Skeletal muscle tissue (tissue), 4 donors: Measurements from ENCODE around the gene SULT2A1. TPM values are rescaled to one million over a fixed set of nuclear protein-coding genes. Genes with fewer than 3 reads are reported as not detected.

Source experiments
- H3K27ac ChIP-seq: one replicate; pipeline ENCODE4 v1.7.0; 2013; ENCODE audit warnings: mild to moderate bottlenecking, low read depth, low read length, inconsistent platforms
- H3K27me3 ChIP-seq, 3 donors: one replicate each; pipeline ENCODE4 v1.7.0; 2013; ENCODE audit warnings: low read length in 3 of 3; ENCODE audit not compliant: control insufficient read depth in 3 of 3, insufficient read depth in 3 of 3
- H3K36me3 ChIP-seq, 3 donors: one replicate each; pipeline ENCODE4 v1.7.0; 2013; ENCODE audit warnings: low read length in 3 of 3; ENCODE audit not compliant: control insufficient read depth in 3 of 3, insufficient read depth in 3 of 3
- H3K4me1 ChIP-seq, 3 donors: one replicate each; pipeline ENCODE4 v1.7.0; 2013; ENCODE audit warnings: low read length in 3 of 3, mild to moderate bottlenecking in 3 of 3; ENCODE audit not compliant: control insufficient read depth in 3 of 3, insufficient read depth in 3 of 3
- H3K4me3 ChIP-seq, 3 donors: one replicate each; pipeline ENCODE4 v1.7.0; 2013; ENCODE audit warnings: low read length in 3 of 3
- H3K9ac ChIP-seq, 3 donors: one replicate each; pipeline ENCODE4 v1.7.0; 2013; ENCODE audit warnings: low read length in 3 of 3, mild to moderate bottlenecking in 3 of 3, moderate library complexity in 2 of 3, low read depth in 1 of 3
- H3K9me3 ChIP-seq, 3 donors: one replicate each; pipeline ENCODE4 v1.7.0; 2013; ENCODE audit warnings: low read length in 3 of 3; ENCODE audit not compliant: control insufficient read depth in 3 of 3
- total RNA-seq: library from RNA; depleted of rRNA; stranded (reverse); fragments of >200 nt; gene quantifications from one replicate; pipeline ENCODE4 v1.2.3, GENCODE V29; 2014
- donor health status: Osteomylitis.

Gene SULT2A1
- total RNA-seq, 1 donor from 2014 or later, result not detected

DNA sequence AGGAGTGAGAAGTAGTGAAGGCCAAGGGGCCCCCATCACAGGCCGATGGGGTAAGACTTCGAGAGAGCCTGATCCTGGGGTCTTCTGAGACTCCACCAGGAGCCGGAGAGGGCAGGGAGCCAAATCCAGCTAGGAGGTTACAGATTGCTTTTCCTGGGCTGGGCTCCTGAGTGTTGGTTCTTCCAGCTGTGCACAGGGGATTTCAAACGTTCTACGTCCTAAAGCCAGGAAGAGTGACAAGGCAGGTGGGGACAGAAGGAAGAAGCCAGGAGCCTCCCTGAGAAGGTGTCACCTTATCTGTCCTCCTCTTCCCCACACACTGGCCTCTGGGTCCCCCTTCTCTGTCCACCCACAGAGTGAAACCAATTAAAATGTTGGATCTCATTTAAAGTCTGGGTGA, 43.2 kb downstream of the SULT2A1 start:
- H3K27me3 ChIP-seq, result peaks cover 5 to 25% (median 18%) of the 10 kb centered on the region in 3 donors
- H3K36me3 ChIP-seq, result no peaks in the 10 kb centered on the region
- no peaks in the 10 kb centered on the region for H3K4me1 ChIP-seq
- H3K9me3 ChIP-seq, result no peaks in the 10 kb centered on the region
- H3K4me3 ChIP-seq, result no peak overlapping the region
- no peak overlapping the region for H3K9ac ChIP-seq
- H3K27ac ChIP-seq, result no peak overlapping the region

DNA sequence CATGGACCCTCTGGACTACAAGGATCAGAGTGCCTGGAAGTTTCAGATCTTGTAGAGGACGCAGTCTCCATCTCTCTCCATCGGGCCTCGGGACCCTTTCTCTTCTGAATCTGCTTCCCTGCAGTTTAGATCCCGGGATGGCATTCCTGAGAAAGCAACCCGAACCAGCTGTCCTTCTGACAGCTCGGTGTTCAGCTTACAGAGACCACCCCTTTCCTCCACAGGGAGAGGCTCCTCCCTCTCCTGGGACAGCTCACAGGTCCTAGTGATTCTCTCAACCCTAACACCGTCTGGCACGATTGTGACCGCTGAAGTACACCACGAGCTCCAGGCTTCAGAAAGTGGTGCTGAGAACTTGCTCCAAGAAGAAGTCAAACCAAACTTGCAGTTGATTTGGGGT, 46.2 kb downstream of the SULT2A1 start:
- no peak overlapping the region for H3K9ac ChIP-seq
- H3K4me1 ChIP-seq, result no peaks in the 10 kb centered on the region
- H3K9me3 ChIP-seq, result no peaks in the 10 kb centered on the region
- H3K27me3 ChIP-seq, result peaks cover 5 to 25% (median 18%) of the 10 kb centered on the region in 3 donors
- H3K27ac ChIP-seq, result no peak overlapping the region
- no peaks in the 10 kb centered on the region for H3K36me3 ChIP-seq
- no peak overlapping the region for H3K4me3 ChIP-seq

DNA sequence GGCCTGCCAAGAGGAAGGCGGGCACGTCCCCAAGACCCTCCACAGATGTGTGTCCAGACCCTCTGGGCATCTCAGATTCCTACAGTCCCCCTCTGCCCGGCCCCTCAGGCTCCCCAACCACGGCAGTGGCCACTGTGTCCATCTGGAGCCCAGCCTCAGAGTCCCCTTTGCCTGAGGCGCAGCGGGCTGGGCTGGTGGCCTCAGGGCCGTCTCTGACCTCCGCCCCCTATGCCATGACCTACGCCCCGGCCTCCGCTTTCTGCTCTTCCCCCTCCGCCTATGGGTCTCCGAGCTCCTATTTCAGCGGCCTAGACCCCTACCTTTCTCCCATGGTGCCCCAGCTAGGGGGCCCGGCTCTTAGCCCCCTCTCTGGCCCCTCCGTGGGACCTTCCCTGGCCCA, 46.7 kb downstream of the SULT2A1 start:
- Histone ChIP-seq H3K9ac (no peak overlapping the region), H3K9me3 (no peaks in the 10 kb centered on the region), H3K27me3 (peaks cover 5 to 26% (median 18%) of the 10 kb centered on the region in 3 donors), H3K4me3 (no peak overlapping the region), H3K27ac (no peak overlapping the region), H3K4me1 (no peaks in the 10 kb centered on the region), H3K36me3 (no peaks in the 10 kb centered on the region)

DNA sequence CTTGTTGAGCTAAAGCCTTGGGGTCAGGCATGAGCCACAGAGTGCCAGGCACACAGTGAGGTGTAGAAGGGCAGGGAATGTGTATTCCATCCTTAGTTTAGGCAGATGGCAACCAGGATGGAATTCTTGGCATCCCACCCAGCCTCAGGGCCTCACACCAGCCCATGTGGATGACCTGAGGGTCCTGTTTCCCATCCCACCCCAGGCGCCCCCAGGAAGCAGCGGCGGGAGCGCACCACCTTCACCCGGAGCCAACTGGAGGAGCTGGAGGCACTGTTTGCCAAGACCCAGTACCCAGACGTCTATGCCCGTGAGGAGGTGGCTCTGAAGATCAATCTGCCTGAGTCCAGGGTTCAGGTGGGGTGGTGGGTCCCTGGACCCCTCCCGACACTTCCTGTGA, 50.1 kb downstream of the SULT2A1 start:
- Histone ChIP-seq H3K27me3 (peaks cover 3 to 15% (median 3%) of the 10 kb centered on the region in 3 donors), H3K36me3 (no peaks in the 10 kb centered on the region), H3K27ac (no peak overlapping the region), H3K9me3 (no peaks in the 10 kb centered on the region), H3K4me1 (no peaks in the 10 kb centered on the region), H3K9ac (no peak overlapping the region), H3K4me3 (no peak overlapping the region)

DNA sequence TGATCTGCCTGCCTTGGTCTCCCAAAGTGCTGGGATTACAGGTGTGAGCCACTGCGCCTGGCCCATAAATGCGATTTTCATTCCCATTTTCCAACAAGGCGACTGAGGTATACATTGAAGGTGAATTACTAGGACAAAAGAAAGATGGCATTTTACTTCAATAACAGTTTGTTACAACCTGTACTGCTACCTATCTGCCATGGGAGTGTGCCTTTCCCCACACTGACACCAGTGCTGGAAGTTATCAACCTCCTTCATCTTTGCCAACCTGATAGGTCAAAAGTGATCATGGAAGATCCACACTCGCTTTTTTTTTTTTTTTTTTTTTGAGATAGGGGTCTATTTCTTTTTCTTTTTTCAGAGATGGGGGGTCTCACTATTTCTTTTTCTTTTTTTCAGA, 53.4 kb downstream of the SULT2A1 start:
- no peaks in the 10 kb centered on the region for H3K9me3 ChIP-seq
- no peak overlapping the region for H3K27ac ChIP-seq
- no peaks in the 10 kb centered on the region for H3K4me1 ChIP-seq
- no peak overlapping the region for H3K4me3 ChIP-seq
- no peak overlapping the region for H3K9ac ChIP-seq
- H3K27me3 ChIP-seq, result peaks cover 0 to 8% (median 3%) of the 10 kb centered on the region in 3 donors
- no peaks in the 10 kb centered on the region for H3K36me3 ChIP-seq

DNA sequence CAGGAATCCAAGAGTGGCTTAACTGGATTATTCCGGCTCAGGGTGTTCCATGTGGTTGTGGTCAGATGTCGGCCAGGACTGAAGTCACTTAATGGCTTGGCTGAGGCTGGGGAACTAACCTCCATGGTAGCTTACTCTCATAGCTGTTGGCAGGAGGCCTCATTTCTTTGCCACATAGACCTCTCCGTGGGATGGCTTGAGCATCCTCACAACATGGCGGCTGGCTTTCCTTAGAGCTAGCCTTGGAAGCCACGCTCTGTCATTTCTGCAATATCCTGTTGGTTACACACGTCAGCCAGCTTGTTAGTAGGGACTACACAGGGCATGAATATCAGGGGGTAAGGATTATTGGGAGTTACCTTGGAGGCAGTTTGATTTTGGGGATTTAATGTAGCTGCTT, 59.3 kb downstream of the SULT2A1 start:
- Histone ChIP-seq H3K27me3 (peaks cover 6 to 14% (median 12%) of the 10 kb centered on the region in 3 donors), H3K9me3 (no peaks in the 10 kb centered on the region)

DNA sequence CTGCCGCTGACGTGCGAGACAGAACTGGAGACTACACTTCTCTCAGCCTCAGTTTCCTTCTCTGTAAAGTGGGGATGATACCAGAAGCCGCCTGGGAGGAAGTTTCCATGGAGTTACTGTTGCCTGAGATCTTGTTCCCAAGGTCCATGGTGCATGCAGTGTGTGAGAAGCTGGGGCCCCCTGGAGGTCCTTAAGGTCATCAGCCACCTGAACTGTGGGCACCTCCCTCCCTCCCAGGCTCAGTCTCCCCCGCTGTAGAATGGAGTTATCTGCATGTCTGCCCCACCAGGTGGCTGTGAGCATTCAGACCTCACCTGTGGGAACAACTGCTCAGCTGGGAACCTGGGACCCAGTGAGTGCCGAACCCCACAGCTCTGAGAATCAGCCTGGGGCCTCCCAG, 61.7 kb downstream of the SULT2A1 start:
- H3K9me3 ChIP-seq, result no peaks in the 10 kb centered on the region
- H3K4me3 ChIP-seq, result no peak overlapping the region
- H3K4me1 ChIP-seq, result no peaks in the 10 kb centered on the region
- H3K36me3 ChIP-seq, result no peaks in the 10 kb centered on the region
- peaks cover 16 to 32% (median 31%) of the 10 kb centered on the region in 3 donors for H3K27me3 ChIP-seq
- H3K9ac ChIP-seq, result no peak overlapping the region
- H3K27ac ChIP-seq, result no peak overlapping the region

More for the DNA sequence above, 59.3 kb downstream of the SULT2A1 start:
- Histone ChIP-seq H3K9ac (no peak overlapping the region), H3K27ac (no peak overlapping the region), H3K4me1 (no peaks in the 10 kb centered on the region), H3K4me3 (no peak overlapping the region), H3K36me3 (no peaks in the 10 kb centered on the region)

DNA sequence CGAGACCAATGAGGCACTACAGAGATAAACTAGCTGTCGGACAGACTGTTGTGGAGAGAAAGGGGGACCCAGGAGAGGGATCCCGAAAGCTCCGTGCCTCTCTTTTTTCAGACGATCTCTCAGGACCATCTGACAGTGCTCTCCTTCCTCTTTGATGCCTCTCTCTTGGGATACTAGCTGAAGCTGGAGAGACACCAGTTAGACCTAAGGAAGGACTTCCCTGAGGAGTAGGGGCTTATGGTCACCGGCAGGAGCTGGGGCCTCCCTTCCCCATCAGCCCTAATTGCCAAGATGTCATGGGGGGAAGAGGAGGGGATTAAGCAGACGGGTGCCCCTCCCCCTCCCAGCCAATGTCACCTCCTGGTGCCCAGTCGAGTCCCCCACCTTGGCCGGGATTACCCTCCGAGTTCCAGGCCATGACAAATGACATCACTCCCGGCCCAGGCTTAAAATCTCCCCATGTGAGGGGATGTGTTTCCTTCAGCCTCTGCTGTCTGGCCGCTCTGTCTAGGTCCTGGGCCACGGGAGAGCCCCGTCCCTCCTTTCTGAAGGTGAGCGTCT, 64.6 kb downstream of the SULT2A1 start, which contains the start of gene CRX:
CRX (plus strand) TSS at position 478 of the 561 bp plus-strand sequence. CDS start 12,507 bp downstream, outside the sequence.
- Histone ChIP-seq H3K27me3 (peaks cover 18 to 46% (median 38%) of the 10 kb centered on the region in 3 donors), H3K4me1 (no peaks in the 10 kb centered on the region), H3K36me3 (no peaks in the 10 kb centered on the region), H3K9ac (no peak within 1 kb of the TSS), H3K4me3 (no peak within 1 kb of the TSS), H3K9me3 (no peaks in the 10 kb centered on the region), H3K27ac (no peak within 1 kb of the TSS)

Other genes starting within 250 kb of the SULT2A1 start
- gene EHD2, start 172.9 kb downstream of the SULT2A1 start, total RNA-seq, result 63.2 TPM
- gene NOP53, start 140.8 kb downstream of the SULT2A1 start, total RNA-seq, result 93.9 TPM
- 450 TPM for gene SELENOW, start 107.6 kb downstream of the SULT2A1 start, total RNA-seq
- gene TPRX1, start 81.8 kb downstream of the SULT2A1 start, total RNA-seq, result not detected
- gene CRX, start 64.4 kb downstream of the SULT2A1 start, total RNA-seq, result not detected
- not detected for gene TPRX2, start 27.1 kb downstream of the SULT2A1 start, total RNA-seq
- gene BSPH1, start 105.9 kb upstream of the SULT2A1 start, total RNA-seq, result not detected
- gene ELSPBP1, start 108.3 kb upstream of the SULT2A1 start, total RNA-seq, result not detected
- gene CABP5, start 157.8 kb upstream of the SULT2A1 start, total RNA-seq, result not detected
- gene PLA2G4C, start 224.5 kb upstream of the SULT2A1 start, total RNA-seq, result 33.9 TPM